Left lobe of liver (tissue), 2 donors: Measurements from ENCODE around the gene ARHGAP22. TPM values are rescaled to one million over a fixed set of nuclear protein-coding genes. Genes with fewer than 3 reads are reported as not detected.

Experiments
- ATAC-seq: fragments of 200-7000 bp; cut with Tn5 transposase; one replicate; pipeline ENCODE4 v1.9.1; 2020; ENCODE audit warnings: mild to moderate bottlenecking, moderate library complexity
- DNase-seq: peaks from one replicate; pipeline ENCODE4 v3.0.0-alpha.2; 2020; ENCODE audit warnings: low spot score
- total RNA-seq: library from RNA; stranded (reverse); gene quantifications from one replicate; pipeline ENCODE4 v1.2.1, GENCODE V29; 2021
- donor health status: DM: no; HTN: no; CAD: no; lungs with moderate emphysema.
- donor health status: DM: no; HTN: yes; CAD: no.

ARHGAP22 gene
- total RNA-seq, 1 donor from 2014 or later, result 0.13 TPM

- ATAC-seq, result no peak
- no peak for DNase-seq
Measured at GRCh38 chr10:48412081-48412480, 192.8 kb downstream of the ARHGAP22 start.

DNA sequence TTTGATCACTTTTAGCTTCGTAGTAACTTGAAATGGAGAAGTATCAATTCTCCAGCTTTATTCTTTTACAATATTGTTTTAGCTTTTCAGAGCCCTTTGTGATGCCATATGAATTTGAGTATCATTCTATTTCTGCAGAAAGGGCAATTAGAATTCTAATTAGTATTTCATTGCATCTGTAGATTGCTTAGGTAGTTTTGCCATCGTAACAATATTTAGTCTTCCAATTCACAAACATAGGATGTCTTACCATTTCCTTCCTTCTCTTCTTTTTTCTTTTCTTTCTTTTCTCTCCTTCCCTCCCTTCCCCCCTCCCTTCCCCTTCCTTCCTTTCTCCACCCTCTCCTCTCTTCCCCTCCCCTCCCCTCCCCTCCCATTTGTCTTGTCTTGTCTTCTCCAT is 193.4 kb downstream of the ARHGAP22 start:
- no peak for ATAC-seq

GRCh38 chr10:48410503-48410902 is 194.4 kb downstream of the ARHGAP22 start:
- ATAC-seq, result no peak

More for the DNA sequence above, 193.4 kb downstream of the ARHGAP22 start:
- DNase-seq, result no peak

GRCh38 chr10:48406658-48407057 is 198.2 kb downstream of the ARHGAP22 start:
- DNase-seq (no peak), ATAC-seq (no peak)

More at GRCh38 chr10:48410503-48410902, 194.4 kb downstream of the ARHGAP22 start:
- no peak for DNase-seq

GRCh38 chr10:48406204-48406603 is 198.7 kb downstream of the ARHGAP22 start:
- ATAC-seq (no peak), DNase-seq (no peak)

DNA sequence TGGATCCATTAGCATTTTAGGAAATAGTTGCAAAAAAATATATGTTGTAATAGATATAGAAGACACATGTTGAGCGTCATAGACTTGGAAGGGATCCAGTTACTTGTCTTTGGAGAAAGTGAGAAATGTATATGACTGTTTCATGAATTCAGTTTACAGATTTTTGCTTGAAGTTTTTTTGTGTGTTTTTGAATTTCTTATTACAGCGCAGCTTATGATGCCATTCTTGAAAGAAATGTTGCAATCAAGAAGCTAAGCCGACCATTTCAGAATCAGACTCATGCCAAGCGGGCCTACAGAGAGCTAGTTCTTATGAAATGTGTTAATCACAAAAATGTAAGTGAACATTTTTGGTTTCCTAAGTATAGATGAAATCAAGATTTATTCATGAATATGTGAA is 200.2 kb downstream of the ARHGAP22 start:
- DNase-seq, result no peak
- no peak for ATAC-seq

- ATAC-seq (no peak), DNase-seq (no peak)
Measured at GRCh38 chr10:48400850-48401220, 204.0 kb downstream of the ARHGAP22 start.

- no peak for ATAC-seq
- DNase-seq, result no peak
Measured at GRCh38 chr10:48400129-48400849, 204.6 kb downstream of the ARHGAP22 start.

GRCh38 chr10:48399551-48399950 is 205.3 kb downstream of the ARHGAP22 start:
- DNase-seq (no peak), ATAC-seq (no peak)

DNA sequence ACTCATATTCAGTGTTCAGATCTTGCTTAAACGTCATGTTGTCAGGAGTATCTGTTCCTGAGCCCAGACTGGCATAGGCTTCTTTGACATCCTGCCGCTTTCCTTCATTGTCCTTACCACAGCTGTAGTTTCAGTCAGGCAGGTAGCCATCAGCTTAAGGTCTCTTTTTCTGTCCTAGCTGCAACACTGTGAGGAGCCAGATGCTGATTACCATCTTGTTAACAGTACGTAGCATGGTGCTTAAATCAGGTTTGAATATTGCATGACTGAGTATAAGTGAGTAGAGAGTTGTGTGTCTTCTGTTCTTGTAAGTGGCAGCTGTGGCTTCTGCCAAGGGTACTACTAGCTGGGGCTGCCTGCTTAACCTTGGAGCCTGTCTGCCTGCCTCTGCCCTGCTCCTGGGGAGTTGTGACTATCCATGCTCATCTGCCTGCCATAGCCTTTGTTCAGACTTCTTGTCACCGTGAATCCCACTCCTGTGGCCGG is 205.8 kb downstream of the ARHGAP22 start:
- no peak for ATAC-seq
- no peak for DNase-seq

GRCh38 chr10:48398261-48398660 is 206.6 kb downstream of the ARHGAP22 start:
- DNase-seq (no peak), ATAC-seq (no peak)

Other genes starting within 250 kb of the ARHGAP22 start
- gene WDFY4, start 79.8 kb upstream of the ARHGAP22 start, total RNA-seq, result 1.3 TPM